Stimulated activated CD4-positive, alpha-beta T cell treated with anti-CD3 and anti-CD28 coated beads, Interleukin-1b, Interleukin-23, amount 100 ng/mL, for 24 hours (primary cell): ENCODE results near the gene GARIN5B.
A peak's percentile ranks its signal among the peaks of the same experiment; 100 is the strongest.

Source experiments
- DNase-seq, 4 experiments: peaks; one replicate each; pipeline ENCODE4 v3.0.0-alpha.2; 2020; ENCODE audit warnings: low read depth in 4 of 4, low spot score in 1 of 4

Gene GARIN5B

DNA sequence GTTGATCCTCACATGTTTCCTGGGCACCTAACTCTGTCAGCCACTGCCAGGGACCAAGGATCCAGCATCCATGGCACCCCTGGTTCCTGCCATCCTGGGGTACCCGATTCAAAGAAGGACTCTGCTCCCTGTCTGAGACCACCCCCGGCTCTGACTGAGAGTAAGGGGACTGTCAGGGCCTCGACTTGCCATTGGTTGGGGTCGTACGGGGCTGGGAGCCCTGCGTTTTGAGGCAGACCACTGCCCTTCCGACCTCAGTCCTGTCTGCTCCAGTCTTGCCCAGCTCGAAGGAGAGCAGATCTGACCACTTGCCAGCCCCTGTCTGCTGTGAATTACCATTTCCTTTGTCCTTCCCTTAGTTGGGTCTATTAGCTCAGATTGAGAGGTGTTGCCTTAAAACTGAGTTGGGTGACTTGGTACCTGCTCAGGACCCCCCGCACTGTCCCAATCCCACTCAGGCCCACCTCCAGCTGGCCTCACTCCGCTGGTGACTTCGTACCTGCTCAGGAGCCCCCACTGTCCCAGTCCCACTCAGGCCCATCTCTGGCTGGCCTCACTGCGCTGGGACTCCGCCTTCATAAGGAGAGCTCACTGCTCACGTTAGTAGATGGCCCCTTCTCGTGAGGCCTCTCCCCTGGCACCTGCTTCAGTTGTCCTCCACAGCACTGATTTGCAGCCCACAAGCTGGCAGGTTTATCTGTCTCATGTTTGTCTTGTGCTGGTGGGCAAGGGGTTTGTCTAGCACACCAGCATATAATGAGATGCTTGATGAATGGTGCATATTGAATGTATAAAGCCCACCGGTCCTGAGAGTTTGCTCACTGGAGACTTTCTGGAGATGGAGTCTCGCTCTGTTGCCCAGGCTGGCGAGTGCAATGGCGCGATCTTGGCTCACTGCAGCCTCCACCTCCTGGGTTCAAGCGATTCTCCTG lies 26.6 kb upstream of the GARIN5B start:
- DNase-seq, result no peak

DNA sequence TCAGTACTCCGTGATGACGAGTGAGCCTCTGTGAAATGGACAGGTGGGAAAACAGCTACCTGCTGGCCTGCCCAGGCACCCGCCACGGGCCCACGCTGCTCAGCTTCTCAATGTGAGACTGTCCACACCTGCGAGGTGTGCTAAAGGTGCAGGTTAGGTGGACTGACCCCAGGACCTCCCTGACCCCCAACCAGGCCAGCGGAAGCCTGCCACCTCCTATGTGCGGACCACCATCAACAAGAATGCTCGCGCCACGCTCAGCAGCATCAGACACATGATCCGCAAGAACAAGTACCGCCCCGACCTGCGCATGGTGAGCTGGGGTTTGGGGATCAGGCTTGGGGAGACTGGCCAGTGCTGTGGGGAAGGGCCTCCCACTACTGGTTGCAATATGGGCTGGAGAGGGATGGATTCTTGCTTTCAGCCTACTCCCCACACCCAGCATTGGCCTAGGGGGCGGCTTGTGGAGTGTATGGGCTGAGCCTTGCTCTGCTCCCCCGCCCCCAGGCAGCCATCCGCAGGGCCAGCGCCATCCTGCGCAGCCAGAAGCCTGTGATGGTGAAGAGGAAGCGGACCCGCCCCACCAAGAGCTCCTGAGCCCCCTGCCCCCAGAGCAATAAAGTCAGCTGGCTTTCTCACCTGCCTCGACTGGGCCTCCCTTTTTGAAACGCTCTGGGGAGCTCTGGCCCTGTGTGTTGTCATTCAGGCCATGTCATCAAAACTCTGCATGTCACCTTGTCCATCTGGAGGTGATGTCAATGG lies 24.9 kb upstream of the GARIN5B start:
- no peak for DNase-seq

GRCh38 chr19:55386493-55386971 lies 23.5 kb upstream of the GARIN5B start:
- DNase-seq, result no peak

GRCh38 chr19:55385724-55386492 lies 22.8 kb upstream of the GARIN5B start, which contains the start of gene RPL28:
Gene RPL28, plus strand, starts transcription at chr19:55385932. Its CDS starts 426 bp downstream, at chr19:55386358.
- peak; percentile 94 to 97 (median 95) for DNase-seq

DNA sequence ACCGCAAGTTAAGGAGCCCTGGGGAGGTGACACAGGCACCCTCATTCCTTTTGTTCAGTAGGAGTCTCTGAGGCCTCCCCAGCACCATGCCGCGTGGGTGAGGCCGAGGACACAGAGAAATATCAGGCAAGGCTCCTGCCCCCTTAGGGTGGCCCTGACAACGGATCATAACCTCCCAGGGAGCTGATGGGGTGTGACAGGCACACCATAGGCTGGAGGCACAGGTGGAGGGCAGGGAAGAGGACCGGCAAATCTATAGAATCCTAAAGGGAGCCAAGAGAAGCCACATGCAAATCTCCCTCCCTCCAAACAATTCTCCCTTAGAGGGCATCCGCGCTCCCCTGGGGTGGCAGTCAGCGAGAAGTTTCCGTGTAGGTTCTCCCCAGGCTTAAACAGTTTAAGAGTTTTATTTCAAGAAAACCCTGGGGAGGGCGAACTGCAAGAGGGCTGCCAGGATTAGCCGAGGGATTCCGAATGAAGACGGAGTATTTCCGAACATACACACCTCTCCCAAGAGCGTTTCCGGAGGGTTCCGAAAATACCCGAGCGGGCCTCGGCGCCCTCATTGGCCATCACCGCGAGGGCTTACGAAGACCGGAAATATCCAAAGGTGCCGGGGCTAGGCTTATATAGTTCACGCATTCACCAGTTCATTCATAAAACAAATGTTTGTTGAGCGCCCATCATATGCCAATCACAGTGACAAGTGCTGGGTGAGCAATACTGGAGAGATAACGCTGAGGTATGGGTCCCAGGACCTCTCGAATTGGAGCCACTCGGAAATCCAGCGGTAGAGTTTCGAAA lies 22.1 kb upstream of the GARIN5B start:
- peak; percentile 85 to 95 (median 92) for DNase-seq

DNA sequence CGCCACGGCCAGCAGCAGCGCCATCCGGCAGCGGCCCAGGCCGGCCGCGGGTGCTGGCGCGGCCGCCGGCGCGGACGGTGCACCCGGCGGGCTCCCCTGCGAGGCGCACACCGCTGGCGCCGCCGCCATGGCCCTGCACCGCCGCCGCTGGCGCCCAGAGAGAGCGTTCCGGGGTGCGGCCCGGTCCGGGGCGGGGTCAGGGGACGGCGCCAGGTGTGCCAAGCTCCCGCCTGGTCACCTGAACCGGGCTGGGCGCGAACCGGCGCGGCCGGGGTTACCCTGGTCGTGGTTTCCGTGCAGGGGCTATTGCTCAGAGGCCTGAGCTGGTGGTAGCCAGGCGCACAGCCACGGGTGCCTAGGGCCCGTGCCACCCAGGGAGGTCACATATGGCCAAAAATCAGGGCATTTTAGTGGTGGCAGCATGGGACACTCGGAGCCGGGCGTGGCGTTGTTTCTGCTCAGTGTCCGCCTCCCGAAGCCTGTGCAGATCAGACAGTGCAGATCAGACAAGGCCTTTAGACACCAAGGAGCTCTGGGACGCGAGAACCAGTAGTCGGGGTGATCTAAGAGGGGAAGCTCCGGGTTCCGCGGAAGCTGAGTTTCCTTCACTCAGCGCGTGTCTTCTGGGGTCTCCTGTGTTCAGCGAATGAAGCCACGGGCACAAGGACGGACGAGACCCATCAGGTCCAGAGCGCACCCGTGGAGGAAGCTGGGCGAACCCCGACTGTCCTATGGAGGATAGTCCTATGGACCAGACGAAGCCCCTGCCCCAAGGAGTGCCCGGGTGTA lies 21.3 kb upstream of the GARIN5B start, which contains the start of gene TMEM238:
Gene TMEM238, minus strand, starts transcription at position 162 of the 789 bp plus-strand sequence. Its CDS starts 33 bp downstream, at position 129.
- DNase-seq, result no peak

GRCh38 chr19:55383279-55384130 lies 20.4 kb upstream of the GARIN5B start:
- peak in 1 of 4 experiments; percentile 42 for DNase-seq

DNA sequence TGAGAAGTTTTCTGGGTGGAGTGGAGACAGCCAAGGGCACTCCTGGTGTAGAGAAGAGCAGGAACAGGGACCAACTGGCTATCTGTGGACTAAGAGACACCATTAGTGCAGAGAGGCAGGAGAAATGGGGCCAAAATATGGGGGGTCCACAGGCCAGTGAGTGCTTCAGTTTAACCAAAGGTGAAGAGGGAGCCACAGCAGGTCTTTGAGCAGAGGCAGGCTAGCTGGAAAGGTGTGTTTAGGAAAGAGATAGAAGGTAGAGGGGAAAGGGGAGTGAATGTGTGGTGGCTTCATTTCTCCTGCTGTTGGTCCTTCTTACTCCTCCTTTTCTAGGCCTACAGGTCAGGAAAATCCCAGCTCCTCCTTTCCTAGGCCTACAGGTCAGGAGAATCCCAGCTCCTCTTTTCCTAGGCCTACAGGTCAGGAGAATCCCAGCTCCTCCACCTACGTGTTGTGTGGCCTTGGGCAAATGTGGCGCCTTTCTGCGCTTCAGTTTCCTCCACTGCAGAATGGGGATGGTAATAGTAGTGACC lies 19.5 kb upstream of the GARIN5B start:
- DNase-seq, result no peak

- no peak for DNase-seq
Observed at GRCh38 chr19:55382013-55382412, 19.0 kb upstream of the GARIN5B start.

GRCh38 chr19:55379174-55379573 lies 16.1 kb upstream of the GARIN5B start:
- no peak for DNase-seq

- DNase-seq, result no peak
Observed at GRCh38 chr19:55377356-55378131, 14.5 kb upstream of the GARIN5B start.

- DNase-seq, result no peak
Observed at GRCh38 chr19:55376241-55376933, 13.3 kb upstream of the GARIN5B start, which contains the start of gene TMEM190. Gene TMEM190, plus strand, starts transcription at chr19:55376826. Its CDS starts 28 bp downstream, at chr19:55376854.

DNA sequence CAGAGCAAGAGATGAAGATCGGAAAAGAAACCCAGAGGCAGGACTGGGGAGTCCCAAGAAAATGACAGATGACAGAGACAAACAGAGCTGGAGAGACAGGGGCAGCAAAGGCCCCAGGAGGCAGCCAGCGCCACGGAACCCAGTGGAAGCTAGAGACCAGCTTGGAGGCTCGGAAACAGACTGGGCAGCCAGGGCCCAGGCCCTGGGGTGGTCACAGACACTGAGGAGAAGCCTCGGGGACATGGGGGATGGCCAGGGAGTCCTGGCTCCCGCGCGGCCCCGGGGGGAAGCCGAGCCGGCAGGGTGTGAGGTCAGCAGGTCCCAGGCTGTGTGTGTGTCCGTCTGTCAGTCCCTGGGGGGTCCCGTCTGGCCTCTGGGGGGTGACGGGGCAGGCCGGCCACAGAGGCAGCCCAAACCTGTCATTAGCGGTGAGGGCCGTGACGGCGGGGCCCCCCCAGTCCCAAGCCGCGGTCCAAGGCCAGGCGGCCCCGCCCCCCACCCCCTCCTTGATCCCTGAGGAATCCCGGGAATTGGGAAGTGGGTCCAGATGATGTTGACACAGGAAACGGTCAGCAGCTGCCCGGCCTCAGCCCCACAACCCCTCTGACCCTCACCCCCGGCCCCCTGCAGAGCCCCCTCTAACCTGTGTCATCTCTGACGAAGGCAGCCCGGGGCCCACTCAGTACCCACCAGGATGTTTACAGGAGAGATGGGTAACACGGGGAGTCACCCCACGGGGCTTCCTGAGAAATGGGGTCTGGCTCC lies 11.1 kb upstream of the GARIN5B start:
- no peak for DNase-seq

GRCh38 chr19:55373306-55373992 lies 10.4 kb upstream of the GARIN5B start:
- no peak for DNase-seq
